Measurements from ENCODE around the gene LOC128125822.

The LOC128125822 gene

DNA sequence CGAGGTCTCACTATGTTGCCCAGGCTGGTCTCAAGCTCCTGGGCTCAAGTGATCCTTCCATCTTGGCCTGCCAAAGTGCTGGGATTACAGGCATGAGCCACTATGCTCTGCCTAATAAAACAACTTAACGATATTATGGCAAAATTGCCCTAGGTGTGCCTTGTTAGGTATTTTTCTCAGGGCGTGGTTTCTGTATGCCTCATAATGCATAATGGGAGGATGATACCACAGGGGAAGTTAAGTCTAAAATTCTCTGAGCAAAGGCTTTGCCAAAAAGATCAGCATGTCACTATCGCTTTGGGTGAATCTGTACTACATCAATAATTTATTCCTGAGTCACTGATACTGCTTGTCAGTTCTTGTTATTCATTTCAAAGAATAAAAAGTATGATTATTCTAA is 15.9 kb upstream of the LOC128125822 start:
- no peak for DNase-seq

DNA sequence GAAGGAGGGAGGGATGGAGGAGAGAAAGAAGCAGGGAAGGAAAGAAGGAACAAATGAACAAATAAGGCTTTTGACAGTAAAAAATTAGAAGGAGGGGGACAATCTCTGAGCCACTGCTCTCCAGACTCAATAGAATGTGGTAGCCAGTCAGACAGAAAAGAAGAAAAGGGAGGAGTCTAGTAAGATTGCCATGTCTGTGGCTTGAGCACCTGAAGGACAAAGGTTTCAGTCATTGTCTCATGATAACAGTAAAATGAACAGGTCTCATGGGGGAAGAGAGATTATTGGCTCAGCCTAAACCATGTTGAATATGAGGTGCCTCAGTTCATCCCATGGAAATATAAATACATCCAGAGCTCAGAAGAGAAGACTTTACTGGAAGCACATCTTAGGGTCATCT is 14.0 kb upstream of the LOC128125822 start:
- no peak for DNase-seq

DNA sequence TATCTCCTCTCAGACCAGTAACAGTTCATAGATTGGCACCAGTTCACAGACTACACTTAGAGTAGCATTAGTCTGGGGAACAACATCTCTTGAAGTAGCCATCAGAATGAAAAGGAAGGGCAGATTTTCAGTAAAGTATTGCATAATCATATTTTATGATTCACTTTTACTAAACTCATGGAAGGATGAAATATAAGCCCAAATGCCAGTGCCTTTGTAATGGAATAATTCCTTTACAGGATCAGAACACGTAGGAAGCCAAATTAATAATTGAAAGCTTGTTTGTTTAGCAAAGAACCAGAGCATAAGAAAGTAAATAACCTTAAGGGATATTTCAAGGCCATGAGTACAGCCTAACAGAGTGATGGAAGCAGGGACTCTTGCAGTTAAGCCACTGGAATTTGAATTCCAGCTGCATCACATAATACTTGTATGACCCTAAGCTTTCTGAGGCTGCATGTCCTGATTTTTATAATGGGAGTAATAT is 11.4 kb upstream of the LOC128125822 start:
- DNase-seq: no peak

DNA sequence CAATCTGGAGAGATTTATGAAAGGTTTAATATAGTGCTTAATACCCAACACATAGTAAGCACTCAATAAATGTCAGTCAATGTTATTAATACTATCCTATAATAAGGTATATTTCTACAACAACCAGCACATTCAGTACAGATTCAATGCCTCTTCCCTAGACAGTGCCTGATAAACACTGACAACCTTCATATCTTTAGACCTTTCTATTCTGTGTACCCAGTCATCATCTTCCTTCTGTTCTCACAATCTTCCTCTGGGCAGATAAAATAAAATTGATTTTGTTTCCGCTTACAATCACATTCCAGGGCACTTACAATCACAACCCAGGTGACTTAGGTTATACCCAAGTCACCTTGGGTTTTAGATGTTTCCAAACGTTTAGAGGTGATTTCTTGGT is 11.0 kb upstream of the LOC128125822 start:
- DNase-seq: no peak

DNA sequence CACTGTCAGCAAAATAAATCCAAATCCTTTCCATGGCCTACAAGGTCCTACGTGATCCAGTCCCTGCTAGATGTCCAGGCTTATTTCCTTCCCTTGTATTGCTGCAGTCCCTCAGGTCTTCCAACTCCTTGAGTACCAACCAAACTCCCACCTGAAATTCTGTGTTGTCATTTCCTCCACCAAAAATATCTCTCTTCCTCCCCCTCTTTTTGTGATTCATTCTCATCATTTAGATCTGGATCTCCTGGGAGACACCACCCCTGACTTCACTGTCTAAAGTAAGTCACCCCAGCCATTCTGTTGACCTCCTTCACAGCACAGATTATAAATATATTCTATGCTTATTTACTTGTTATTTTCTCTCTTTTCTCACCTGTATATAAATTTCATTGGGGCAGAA is 9.0 kb upstream of the LOC128125822 start:
- no peak for DNase-seq

DNA sequence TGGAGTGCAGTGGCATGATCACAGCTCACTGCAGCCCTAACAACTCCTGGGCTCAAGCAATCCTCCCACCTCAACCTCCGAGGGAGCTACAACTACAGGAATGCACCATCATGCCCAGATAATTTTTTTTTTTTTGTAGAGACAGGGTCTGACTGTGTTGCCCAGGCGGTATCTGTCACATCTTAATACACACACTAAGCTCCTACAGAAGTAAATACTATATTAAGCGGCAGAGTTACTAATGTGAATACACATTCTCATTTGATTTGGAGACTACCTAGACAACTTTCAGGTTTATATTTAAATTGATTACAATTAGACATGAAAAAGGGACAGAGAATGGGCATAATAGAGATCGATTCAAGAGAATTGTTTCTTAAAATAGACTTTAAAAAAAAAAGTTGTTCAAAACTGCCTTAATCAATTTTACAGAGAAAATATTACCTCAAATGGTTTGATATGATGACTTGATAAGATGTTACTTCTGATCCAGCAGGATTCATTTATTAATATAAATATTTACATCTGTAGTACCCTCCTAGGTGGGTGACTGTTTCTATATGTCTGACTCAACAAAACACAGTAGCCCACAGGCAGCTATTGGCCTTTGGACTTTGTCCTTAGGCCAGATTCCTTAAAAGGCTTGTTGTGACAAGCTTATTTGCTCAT is 7.1 kb upstream of the LOC128125822 start:
- DNase-seq: no peak

DNA sequence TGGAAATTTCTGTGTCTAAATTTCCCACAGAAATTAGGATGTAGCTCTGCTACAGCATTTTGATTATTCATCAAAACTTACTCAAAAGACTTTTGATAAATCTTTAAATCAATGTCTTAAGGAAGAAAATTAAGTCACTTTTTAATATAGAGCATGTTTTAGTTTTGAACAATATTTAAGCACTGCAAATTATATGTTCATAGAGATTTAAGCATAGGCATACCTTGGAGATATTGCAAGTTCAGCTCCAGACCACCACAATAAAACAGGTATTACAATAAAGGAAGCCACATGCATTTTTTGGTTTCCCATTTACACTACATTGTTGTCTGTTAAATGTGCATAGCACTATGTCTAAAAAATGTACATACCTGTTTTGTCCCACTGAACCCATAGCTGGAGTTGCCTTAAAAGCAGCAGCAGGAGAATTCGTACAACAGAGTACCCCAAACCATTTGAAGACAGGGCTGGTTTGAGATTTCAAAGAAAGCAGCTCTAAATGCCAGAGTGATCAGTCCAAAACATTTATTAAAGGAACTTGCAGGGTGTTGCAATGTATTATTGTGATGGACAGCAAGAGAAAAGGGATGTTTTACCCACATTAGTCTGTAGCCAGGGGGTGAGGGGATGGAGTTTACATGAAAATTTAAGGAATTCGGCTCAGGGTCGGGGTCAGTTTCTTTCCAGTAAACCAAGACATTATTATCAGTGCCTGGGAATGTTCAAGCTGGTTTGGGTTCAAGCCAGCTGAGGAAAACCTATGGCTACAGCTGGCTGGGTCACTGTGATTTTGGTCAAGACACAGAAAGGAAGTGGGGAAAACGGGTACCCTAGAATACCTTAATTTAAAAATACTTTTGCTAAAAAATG is 6.3 kb upstream of the LOC128125822 start:
- DNase-seq: no peak

DNA sequence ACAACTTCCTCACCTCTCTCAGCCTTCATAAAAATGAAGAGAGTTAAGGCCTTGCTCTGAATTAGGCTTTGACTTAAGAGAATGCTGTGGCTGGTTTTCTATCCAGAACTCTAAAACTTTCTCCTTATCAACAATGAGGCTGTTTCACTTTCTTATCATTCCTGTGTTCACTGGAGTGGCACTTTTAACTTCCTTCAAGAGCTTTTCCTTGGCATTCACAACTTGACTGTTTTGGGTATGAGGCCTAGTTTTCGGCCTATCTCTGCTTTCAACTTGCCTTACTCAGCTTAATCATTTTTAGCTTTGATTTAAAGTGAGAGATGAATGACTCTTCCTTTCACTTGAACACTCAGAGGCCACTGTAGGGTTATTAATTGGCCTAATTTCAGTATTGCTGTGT is 4.3 kb upstream of the LOC128125822 start:
- DNase-seq: no peak

DNA sequence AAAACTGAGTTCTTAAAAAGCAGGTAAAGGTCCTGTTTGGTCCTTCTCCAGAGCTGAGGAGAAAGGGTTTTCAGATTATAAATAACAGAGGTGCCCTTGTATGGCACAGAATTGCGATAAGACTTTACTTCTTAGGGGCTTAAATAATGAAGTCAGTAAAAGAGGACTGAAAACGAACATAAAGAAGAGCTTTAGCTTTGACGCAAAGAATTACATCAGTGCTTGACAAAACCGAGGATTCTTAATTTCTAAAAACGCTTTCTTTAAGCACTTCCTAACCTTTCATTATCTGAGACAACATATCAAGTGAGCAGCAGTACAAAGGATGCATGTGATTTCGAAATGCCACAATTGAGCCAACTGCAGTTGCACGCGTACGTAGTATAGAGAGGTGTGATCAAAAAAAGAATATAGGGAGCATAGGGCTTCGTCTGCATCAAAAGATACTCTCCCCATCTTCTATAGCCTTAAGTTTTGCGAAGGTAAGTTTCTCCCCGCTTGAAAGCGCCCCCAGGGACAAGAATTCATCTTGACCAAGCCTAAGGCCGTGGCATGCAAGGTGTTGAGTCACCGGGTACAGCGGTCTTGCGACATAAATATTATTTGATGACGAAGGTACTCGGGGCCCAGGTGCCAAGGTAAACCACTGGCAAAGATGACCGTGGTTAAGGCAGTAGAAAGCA is 778 bp upstream of the LOC128125822 start:
- DNase-seq: no peak

DNA sequence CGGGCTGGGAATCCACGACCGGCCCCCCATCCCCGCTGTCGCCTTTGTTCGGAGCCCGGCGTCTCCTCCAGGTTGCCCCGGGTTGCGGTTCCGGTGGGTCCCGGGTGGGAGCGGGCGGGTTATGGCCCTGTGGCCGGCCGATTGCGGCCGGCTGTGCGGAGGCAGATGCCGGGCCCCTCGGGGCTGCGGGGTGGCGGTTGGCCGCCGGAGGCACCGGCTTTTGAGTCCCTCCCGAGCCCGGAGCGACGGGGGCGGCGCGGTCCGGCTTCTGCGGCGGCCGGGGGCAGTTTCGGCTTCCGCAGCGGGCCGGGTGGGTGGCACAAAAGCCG is 431 bp downstream of the LOC128125822 start:
- no peak for DNase-seq

DNA sequence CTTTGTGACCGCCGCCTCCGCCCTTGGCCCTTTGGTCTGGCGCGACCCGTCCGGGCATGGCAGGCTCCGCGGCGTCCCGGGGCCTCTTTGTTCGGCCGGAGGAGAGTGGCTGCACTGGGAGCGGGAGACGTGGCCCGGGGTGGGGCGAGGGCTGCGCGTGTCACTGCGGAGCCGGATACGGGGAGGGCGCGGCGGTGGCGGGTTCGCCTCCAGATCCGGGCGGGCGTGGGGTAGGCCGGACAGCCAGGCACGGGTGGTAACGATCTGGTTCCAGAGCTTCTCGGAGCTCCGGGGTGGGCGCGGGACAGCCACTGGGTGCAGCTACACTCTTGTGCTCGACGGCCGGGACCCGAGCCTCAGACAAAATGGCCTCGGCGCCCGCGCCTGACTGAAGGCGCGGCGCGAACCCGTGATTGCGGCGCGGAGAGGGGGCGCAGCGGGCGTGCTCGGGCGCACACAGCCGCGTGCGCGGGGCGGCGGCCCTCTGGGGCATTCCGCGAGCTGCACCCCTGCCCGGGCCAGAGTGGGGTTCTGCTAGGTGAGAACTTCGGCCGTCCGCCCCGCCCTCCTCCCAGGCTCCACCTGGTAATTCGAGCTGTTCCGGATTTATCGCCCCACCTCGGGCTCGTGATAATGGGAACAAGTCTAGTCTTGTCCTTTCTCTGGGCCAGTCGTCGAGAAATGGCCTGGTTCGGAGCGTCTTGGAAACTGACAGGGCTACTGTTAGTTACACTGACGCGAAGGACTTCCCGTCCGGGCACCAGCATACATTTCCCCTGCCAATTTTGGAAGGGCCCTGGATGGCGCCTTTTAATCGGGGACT is 1.0 kb downstream of the LOC128125822 start:
- peak; percentile 85 for DNase-seq

DNA sequence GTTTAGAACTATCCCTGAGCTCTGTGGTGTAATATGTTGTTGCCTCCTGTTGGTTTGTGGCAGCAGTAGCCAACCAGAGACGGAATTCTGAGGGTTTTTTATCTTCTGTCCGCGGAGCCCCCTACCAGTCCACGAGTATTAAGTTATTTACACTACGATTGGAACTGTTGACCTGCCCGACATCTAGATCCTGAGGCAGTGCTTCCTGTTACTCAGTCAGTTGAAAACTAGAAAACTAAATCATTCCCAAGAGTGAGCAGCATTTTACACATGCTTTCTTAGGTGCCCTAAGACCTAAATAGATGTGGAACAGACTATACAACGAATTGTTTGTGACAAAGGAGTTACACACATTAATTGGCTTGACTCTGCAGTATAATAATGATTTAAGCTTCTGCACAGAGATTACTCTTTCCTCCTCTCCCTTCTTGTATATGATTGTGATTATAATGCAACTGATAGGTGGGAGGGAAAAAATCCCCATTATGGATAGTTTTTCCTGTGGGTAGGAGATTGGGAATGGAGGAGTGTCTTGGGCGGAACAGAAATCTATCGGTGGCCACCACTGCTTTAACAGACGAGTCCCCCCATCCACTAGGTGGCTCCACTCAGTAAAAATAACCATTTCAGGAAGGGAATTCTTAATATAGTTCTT is 1.7 kb downstream of the LOC128125822 start:
- DNase-seq: peak; percentile 58

DNA sequence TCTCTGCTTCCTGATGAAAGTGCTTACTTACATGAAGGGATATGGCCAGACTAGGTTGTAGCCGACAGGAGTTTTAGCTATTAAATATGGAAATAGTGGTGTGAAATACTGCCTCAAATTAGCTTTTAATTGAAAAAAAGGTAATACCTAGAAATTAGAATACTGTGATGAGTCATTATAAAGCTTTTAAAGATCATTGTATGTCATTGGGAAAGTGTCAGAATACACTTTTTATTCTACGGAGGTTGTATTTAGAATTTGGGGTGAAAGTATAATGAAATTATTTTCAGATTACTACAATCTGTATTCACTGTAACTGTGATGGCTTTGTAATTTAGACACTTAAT is 2.2 kb downstream of the LOC128125822 start:
- no peak for DNase-seq

DNA sequence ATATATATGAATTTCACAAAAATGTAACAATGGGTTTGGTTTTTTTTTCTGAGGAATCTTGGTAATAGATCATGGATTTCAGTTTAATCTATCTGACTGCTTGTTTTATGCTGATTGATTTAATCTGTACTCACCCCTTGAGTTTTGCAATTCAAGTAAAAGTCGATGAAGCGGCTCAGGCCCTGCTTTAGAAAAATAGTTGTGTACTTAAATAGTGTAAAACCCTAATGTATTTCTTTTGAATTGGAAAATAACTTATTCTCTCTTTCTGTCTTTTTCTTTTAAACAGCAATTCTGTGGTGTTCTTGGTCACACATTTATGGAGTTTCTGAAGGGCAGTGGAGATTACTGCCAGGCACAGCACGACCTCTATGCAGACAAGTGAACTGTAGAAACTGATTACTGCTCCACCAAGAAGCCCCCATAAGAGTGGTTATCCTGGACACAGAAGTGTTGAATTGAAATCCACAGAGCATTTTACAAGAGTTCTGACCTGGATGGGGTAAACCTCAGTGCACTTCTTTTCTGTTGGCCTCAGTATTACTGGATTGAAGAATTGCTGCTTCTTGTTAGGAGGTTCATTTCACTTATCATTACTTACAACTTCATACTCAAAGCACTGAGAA is 4.0 kb downstream of the LOC128125822 start:
- no peak for DNase-seq

DNA sequence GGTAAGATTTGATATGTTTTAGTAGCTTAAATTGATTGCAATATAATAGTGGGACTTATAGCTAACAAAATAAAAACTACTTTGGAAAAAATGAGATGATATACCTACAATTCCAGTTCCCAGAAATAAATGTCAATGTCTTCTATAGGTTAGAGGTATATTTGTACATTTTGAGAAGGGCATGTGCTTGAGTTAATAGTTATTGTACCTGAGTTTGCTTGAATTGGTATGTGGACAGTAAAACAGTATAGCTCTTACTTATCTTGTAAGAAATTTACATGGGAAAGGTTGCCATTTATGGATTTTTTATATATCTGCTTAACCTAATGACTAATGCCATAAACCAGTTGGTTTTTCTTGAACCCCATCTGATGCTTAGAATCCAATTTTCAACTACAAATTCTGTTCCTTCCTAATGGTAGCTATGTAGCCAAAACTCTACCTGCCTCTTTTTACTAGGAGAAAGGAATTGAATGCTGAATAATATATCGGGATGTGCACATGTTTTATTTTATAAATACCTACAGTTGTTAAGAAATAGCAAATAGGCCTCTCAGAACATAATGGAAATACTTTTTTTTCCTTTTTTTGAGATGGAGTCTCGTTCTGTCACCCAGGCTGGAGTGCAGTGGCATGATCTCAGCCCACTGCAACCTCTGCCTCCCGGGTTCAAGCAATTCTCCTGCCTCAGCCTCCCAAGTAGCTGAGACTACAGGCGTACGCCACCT is 4.9 kb downstream of the LOC128125822 start:
- DNase-seq: no peak

DNA sequence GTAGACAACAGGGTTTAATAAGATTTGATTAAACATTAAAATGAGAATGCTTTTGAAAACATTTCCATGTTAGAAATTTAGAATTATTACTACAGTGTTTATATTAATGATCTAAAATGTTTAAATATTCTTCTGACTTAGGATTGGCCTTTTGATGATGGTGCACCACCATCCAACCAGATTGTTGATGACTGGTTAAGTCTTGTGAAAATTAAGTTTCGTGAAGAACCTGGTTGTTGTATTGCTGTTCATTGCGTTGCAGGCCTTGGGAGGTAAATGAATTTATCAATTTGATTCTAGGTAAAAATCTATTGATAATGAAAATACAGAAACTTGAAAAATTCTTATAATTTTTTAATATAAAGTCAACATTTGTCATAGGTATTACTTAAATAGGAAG is 6.5 kb downstream of the LOC128125822 start:
- no peak for DNase-seq

DNA sequence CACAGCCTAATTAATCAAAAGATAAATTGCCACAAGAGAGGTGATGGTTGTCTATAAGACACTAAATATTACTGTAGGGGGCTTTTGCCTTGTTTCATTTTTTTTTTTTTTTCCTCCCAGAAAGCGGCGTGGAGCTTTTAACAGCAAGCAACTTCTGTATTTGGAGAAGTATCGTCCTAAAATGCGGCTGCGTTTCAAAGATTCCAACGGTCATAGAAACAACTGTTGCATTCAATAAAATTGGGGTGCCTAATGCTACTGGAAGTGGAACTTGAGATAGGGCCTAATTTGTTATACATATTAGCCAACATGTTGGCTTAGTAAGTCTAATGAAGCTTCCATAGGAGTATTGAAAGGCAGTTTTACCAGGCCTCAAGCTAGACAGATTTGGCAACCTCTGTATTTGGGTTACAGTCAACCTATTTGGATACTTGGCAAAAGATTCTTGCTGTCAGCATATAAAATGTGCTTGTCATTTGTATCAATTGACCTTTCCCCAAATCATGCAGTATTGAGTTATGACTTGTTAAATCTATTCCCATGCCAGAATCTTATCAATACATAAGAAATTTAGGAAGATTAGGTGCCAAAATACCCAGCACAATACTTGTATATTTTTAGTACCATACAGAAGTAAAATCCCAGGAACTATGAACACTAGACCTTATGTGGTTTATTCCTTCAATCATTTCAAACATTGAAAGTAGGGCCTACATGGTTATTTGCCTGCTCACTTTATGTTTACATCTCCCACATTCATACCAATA is 7.8 kb downstream of the LOC128125822 start:
- DNase-seq: no peak

DNA sequence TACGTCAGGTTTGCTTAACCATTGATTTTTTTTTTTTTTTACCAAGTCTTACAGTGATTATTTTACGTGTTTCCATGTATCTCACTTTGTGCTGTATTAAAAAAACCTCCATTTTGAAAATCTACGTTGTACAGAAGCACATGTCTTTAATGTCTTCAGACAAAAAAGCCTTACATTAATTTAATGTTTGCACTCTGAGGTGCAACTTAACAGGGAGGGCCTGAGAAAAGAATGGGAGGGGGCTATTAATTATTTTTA is 8.4 kb downstream of the LOC128125822 start:
- DNase-seq: no peak

DNA sequence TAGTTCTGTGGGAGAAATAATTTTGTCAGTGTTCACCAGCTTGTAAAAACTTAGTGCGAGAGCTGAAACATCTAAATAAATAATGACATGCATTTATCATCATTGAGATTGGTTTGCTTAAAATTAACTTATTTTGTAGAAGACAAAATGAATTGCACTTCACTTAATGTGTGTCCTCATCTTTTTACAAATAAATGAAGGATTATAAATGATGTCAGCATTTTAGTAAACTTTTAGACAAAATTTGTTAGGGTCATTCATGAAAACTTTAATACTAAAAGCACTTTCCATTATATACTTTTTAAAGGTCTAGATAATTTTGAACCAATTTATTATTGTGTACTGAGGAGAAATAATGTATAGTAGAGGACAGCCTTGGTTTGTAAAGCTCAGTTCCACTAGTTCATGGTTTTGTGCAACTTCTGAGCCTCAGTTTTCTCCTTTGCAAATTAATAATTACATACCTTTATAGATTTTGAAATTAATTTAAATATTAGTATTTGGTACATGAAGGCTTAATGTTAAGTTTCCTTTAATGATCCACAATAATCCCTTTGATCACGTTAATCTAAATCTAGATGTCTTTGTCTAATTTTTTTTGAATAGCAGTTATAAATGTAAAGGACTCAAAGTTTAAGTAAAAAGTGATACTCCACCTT is 9.2 kb downstream of the LOC128125822 start:
- no peak for DNase-seq
